ENCODE measurements around the gene PLXNA4. TPM values are rescaled to one million over a fixed set of nuclear protein-coding genes. Genes with fewer than 3 reads are reported as not detected.

The PLXNA4 gene
- total and polyA plus RNA-seq, 12 donors: 0.83 to 17.0 (median 11.5) TPM

DNA sequence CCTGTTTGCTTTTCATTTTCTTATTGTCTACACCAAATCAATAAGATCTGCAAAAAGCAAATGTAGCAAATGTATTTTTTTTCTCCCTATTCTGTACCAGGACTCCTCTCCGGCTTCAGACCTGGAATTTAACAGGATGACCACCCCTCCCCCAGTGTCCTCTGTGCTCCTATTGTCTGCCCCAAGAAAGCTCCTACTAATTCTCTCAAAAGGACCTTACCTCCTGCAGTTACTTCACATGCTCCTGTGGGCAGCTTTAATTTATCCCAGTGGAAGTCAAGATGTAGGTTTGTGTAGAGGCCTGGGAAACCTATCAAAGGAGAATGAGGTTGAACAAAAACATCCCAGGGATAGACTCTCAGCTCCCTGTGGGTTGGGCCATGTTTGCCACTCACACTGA lies 31.3 kb downstream of the PLXNA4 start:
- ATAC-seq: no peak
- H3K27ac ChIP-seq: no peak overlapping the region
- no peak overlapping the region for H3K4me3 ChIP-seq
- TF ChIP-seq, protein P1, sequence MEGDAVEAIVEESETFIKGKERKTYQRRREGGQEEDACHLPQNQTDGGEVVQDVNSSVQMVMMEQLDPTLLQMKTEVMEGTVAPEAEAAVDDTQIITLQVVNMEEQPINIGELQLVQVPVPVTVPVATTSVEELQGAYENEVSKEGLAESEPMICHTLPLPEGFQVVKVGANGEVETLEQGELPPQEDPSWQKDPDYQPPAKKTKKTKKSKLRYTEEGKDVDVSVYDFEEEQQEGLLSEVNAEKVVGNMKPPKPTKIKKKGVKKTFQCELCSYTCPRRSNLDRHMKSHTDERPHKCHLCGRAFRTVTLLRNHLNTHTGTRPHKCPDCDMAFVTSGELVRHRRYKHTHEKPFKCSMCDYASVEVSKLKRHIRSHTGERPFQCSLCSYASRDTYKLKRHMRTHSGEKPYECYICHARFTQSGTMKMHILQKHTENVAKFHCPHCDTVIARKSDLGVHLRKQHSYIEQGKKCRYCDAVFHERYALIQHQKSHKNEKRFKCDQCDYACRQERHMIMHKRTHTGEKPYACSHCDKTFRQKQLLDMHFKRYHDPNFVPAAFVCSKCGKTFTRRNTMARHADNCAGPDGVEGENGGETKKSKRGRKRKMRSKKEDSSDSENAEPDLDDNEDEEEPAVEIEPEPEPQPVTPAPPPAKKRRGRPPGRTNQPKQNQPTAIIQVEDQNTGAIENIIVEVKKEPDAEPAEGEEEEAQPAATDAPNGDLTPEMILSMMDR (IDR thresholded peaks at IDR 0.05): no peak
- no peaks in the 10 kb centered on the region for H3K36me3 ChIP-seq
- WGBS, 2 donors: 84 to 96% methylated on average over 1 of the region's 1 CpG
- H3K9me3 ChIP-seq: peaks cover 0 to 14% (median 0%) of the 10 kb centered on the region in 11 donors
- no peak for DNase-seq
- intact Hi-C loops (cut with DNase I): no loop called here
- H3K27me3 ChIP-seq: no peaks in the 10 kb centered on the region
- H3K4me1 ChIP-seq: peaks cover 0 to 8% (median 0%) of the 10 kb centered on the region in 9 donors

DNA sequence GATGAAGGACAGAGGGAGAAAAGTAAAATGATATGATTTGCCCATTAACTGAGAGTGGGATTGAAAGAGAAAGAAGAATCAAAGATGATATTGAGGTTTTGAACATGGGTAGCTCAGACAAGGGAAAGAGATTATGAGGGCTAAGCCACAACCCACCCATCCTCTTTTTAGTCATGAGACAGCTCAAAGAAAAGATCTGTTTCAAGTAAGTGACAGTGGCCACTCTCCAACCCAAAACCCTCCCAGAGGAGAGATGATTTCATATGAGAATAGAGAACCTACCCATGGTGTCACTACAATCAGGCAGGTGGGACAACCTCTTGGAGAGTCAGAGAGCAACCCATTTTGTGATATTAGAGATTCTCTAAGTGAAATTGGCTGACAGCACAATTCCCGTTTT lies 32.2 kb downstream of the PLXNA4 start:
- TF ChIP-seq, protein P1 (IDR thresholded peaks at IDR 0.05): no peak
- H3K4me3 ChIP-seq: no peak overlapping the region
- H3K27ac ChIP-seq: no peak overlapping the region
- H3K36me3 ChIP-seq: no peaks in the 10 kb centered on the region
- intact Hi-C loops (cut with DNase I): no loop called here
- DNase-seq (no peak), ATAC-seq (no peak)
- H3K4me1 ChIP-seq: peaks cover 0 to 7% (median 0%) of the 10 kb centered on the region in 9 donors
- no peaks in the 10 kb centered on the region for H3K27me3 ChIP-seq
- WGBS, 2 donors: 80 to 90% methylated on average over 1 of the region's 1 CpG
- H3K9me3 ChIP-seq: peaks cover 0 to 13% (median 0%) of the 10 kb centered on the region in 11 donors

DNA sequence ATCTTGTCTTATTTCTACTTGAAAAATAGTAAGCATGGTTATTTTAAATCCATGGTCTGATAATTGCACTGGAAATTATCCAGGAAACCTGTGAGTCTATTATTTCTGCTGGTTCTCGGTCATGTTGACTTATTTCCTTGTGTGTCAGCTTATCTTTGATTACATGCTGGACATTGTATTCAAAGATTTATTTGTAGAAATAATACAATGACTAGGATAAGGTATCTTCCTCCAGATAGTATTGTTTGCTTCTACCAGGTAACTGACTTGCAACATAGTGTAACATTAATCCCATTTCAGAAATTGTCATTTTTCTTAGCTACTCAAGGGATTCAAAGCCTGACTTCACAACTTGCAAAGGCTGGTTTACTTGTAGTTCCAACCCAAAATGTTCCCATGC lies 33.4 kb downstream of the PLXNA4 start:
- TF ChIP-seq, protein P1 (IDR thresholded peaks at IDR 0.05): no peak
- H3K4me3 ChIP-seq: no peak overlapping the region
- no peaks in the 10 kb centered on the region for H3K4me1 ChIP-seq
- H3K27ac ChIP-seq: no peak overlapping the region
- 30 to 47% methylated on average over 1 of the region's 1 CpG for WGBS, 2 donors
- intact Hi-C loops (cut with DNase I): no loop called here
- DNase-seq: no peak
- peaks cover 0 to 13% (median 0%) of the 10 kb centered on the region in 11 donors for H3K9me3 ChIP-seq
- ATAC-seq: no peak
- H3K27me3 ChIP-seq: no peaks in the 10 kb centered on the region
- no peaks in the 10 kb centered on the region for H3K36me3 ChIP-seq

DNA sequence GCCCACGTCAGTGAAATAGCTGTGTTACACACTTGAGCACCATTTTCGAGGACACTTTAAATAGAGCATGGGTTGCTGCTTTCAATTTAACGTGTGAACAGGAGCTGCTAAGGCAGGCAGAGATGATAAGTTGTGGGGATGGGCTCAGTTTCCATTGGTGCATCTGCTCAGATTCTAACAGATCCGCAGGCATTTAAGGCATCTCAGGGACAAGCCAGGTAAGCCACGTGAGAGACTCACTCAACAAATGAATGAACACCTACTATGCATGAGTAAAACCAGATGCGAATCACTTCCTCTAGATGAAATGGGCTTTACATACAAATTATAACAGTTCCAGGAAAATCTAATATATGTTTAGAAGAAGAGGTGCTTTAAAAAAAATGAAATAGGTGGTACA lies 34.6 kb downstream of the PLXNA4 start:
- no peak for ATAC-seq
- H3K27ac ChIP-seq: no peak overlapping the region
- H3K36me3 ChIP-seq: no peaks in the 10 kb centered on the region
- DNase-seq: no peak
- no peaks in the 10 kb centered on the region for H3K27me3 ChIP-seq
- no peak overlapping the region for H3K4me3 ChIP-seq
- peaks cover 0 to 13% (median 0%) of the 10 kb centered on the region in 11 donors for H3K9me3 ChIP-seq
- peaks cover 0 to 12% (median 0%) of the 10 kb centered on the region in 9 donors for H3K4me1 ChIP-seq
- intact Hi-C loops (cut with DNase I): no loop called here
- WGBS, 2 donors: 70 to 75% methylated on average over 6 of the region's 6 CpGs
- TF ChIP-seq, protein P1 (IDR thresholded peaks at IDR 0.05): no peak

Measured in heart right ventricle (tissue), 16 donors.